ENCODE data around the gene DOHH.

Gene DOHH

DNA sequence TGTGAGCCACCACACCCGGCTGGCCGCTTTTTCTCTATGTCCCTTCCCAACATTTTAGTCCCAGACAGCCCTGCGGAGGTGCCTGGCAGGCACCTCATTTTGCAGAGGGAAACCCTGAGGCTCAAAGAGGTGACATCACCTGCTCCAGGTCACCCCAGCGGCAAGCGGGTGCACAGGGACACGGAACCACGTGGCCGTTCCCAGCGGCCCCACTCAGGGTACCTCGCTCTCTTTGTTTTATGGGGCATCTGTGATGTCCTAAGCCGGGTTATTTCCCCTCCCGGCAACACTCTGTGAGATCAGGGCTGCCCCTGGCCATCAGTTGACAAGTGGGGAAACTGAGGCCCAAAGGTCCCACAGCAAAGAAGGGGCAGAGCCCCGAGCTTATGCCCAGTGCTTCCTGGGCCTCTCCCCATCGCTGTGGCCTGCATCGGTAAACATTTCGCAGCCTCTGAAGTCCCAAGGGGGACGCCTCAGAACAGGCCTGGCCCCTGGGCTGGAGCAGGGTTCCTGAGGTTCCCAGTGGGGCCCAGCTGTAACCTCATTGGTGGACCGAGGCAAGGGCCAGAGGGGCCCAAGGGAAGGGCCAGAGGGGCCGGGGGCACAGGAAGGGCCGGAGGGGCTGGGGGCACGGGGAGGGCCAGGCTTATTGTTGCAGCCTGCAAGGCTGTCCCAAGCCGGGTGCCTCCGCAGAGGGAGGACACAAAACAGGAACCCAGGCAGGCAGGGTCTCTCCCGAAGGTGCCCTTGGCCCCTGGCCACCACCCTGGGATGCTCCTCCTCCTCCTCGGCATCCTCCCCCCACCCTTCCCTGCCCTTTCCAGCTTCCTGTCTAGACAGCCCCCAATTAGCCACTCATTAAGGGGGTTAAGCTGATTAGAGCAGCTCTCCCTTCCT is 59.1 kb downstream of the DOHH start:
- Histone ChIP-seq H2AFZ (ENCODE audit: low read depth) (no peak overlapping the region), H3K27me3 (ENCODE audit: insufficient read depth, low read depth) (no peaks in the 10 kb centered on the region), H3K9ac (no peak overlapping the region), H3K79me2 (ENCODE audit: insufficient read depth, low read depth) (no peaks in the 10 kb centered on the region), H3K4me1 (ENCODE audit: low read depth, poor library complexity, severe bottlenecking) (no peaks in the 10 kb centered on the region), H3K27ac (no peak overlapping the region), H4K20me1 (ENCODE audit: insufficient read depth) (no peaks in the 10 kb centered on the region), H3K4me2 (no peak overlapping the region), H3K4me3 (IDR thresholded peaks at IDR 0.05; ENCODE audit: insufficient read depth, low read depth, low read length) (no peak overlapping the region), H3K36me3 (ENCODE audit: insufficient read depth) (no peaks in the 10 kb centered on the region; the same call in 1 of the 2 replicates)
- TF ChIP-seq, protein P1, sequence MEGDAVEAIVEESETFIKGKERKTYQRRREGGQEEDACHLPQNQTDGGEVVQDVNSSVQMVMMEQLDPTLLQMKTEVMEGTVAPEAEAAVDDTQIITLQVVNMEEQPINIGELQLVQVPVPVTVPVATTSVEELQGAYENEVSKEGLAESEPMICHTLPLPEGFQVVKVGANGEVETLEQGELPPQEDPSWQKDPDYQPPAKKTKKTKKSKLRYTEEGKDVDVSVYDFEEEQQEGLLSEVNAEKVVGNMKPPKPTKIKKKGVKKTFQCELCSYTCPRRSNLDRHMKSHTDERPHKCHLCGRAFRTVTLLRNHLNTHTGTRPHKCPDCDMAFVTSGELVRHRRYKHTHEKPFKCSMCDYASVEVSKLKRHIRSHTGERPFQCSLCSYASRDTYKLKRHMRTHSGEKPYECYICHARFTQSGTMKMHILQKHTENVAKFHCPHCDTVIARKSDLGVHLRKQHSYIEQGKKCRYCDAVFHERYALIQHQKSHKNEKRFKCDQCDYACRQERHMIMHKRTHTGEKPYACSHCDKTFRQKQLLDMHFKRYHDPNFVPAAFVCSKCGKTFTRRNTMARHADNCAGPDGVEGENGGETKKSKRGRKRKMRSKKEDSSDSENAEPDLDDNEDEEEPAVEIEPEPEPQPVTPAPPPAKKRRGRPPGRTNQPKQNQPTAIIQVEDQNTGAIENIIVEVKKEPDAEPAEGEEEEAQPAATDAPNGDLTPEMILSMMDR (conservative IDR thresholded peaks at IDR 0.05; ENCODE audit: low read depth, low read length): no peak

Measured in KMS-11 (cell line).